Stimulated activated CD8-positive, alpha-beta memory T cell treated with anti-CD3 and anti-CD28 coated beads, Interleukin-7, amount 100 ng/mL, for 48 hours (primary cell): ENCODE results near the gene VKORC1L1.
"Not testable (repeated sequence)": the region's sequence is repeated elsewhere in the genome, so short reads cannot be mapped to it uniquely, and the experiment has no call there.

ENCODE experiments used
- DNase-seq, 2 donors: peaks; one replicate each; pipeline ENCODE4 v3.0.0-alpha.2; 2020; ENCODE audit warnings: low read depth in 1 of 2; ENCODE audit errors: extremely low read depth in 1 of 2

VKORC1L1 gene

DNA sequence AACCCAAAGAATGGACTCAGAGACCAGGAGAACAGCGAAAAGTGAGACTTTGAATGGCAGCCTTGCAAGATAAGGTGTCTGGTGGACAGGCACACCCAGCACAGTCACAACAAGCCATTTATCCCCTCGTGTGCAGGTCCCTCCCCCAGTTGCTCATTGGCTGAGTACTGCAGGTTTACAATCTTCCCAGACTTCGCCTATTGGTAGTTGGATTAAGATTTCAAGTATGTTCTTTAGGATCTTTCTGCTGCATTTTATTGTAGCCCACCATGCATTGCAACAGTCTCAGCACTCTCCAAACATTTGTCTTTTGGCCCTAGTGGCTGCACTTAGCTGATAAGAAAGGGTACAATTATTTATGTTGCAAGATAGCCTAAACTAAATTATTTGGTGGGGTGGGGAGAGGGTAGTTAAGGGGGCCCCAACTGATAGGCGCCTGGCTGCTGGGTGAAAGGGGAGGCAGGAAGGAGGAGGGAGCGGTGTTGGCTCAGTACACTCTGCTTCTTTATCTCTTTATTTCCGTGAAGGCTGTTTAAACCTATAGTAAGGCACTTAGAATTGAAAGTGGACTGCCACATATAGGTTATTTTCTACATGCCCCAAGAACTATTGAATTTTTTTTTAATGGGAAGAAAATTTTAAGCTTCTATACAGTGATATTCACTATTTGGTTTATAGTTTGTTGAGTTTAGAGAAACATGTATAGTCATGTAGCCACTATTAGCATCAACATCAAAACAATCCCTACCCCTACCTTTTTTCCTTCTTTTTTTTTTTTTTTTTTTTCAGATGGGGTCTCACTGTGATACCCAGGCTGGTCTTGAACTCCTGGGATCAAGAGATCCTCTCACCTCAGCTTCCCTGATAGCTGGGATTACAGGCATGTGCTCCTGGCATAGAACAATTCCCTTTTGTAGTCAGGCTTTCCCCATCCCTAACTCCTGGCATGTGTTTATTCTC lies 54.9 kb downstream of the VKORC1L1 start:
- DNase-seq = no peak

DNA sequence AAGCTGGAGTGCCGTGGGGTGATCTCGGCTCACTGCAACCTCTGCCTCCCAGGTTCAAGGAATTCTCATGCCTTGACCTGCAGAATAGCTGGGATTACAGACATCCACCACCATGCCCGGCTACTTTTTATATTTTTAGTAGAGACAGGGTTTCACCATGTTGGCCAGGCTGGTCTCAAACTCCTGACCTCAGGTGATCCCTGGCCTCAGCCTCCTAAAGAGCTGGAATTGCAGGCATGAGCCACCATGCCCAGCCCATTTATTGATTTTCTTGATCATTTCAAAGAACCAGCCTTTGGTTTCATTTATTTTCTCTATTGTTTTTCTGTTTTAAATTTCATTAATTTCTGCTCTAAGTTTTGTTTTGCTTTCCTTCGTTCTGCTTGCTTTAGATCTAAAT lies 58.8 kb downstream of the VKORC1L1 start:
- no peak for DNase-seq

DNA sequence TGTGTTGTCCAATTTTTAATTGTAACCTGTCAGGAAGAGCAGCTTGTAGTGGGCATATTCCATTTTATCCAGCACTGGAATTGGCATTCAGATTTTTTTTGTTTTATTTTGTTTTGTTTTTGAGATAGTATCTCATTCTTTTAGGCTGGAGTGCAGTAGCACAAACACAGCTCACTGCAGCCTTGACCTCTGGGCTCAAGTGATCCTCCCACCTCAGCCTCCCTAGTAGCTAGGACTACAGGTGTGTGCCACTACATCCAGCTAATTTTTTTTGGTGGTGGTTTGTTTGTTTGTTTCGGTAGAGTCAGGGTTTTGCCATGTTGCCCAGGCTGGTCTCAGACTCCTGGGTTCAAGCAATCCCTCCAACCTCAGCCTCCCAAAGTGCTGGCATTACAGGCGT lies 64.4 kb downstream of the VKORC1L1 start:
- no peak for DNase-seq

DNA sequence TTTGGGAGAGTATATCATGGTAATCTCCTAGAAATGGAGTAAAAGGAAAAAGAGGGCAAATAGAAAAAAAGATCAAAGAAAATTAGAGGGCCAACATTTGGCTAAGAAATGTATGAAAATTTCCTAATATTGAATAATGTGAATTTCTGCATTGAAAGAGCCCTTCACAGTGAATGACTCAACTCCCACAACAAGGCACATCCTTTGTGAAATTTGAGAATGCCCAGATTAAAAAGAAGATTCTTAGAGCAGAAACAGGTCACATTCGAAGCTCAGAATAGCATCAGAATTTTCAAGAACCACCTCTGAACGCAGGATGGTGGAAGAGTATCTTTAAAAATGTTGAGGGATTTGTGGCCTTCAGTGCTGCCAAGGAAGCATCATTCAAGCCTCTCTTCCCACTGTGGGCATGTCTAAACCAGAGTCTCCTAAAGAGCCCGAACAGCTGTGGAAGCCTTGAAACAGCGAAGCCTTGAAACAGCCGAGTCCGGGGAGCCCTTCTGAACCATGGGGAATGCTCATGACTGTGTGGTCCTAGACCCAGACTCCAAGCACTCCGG lies 65.5 kb downstream of the VKORC1L1 start:
- DNase-seq = no peak

DNA sequence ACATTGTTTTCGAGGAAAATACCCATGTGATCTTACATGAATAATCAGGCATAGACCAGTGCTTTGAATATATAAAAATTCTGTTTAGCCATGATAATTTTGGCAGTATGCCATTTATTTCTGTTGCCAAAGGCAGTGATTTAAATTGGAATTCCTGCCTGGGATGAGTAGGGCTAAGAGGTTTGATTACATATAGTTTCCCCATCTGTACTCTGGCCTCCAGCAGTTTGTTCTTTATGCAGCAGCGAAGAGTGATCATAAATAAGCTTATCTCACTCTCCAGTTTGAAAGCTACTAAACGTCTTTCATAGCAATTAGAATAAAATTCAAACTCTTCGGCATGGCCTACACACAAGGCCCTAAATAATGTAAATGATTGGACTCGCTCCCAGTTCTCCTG lies 72.9 kb downstream of the VKORC1L1 start:
- DNase-seq = not testable (repeated sequence)

DNA sequence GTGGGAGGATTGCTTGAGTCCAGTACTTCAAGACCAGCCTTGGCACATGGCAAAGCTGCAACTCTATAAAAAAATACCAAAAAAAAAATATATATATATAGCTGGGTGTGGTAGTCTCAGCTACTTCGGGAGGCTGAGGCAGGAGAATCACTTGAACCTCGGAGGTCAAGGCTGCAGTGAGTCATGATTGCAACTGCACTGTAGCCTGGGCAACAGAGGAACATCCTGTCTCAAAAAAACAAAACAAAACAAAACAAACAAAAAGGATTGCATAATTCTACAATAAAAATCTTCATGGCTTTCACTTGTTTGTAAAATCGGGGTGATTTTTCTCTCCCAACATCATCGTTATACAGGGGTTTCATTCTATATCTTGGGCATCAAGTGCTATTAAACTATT lies 74.0 kb downstream of the VKORC1L1 start:
- no peak for DNase-seq

DNA sequence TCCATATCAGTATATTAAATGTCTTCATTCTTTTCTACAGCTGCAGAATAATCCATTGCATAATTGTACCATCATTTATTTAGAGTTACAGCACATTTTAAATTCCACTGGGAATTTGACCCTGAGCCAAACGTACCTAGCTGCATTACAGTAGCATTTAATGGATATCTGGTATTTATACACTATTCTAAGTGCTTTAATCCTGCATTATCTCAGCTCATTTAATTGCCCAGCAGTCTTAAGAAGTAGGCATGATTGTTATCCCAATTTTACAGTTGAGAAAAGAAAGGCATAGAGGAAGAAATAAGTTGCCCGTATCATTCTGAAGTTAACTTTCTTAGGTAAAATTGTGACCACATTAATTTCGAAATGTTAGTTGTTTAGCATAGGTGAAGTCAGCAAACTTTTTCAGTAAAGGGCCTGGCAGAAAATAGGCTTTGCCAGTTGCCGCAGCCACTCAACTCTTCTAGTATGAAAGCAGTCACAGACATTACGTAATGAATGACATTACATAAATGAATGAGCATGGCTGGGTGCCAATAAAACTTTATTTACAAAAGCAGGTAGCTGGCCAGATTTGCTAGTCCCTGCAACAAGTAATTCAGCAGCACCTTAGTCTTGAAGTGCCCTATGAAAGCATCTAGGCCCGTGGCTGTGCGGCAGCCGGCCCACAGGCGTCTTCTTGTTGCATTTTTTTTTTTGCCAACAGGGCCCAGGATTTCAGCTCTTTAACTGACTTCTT lies 79.1 kb downstream of the VKORC1L1 start:
- no peak for DNase-seq

DNA sequence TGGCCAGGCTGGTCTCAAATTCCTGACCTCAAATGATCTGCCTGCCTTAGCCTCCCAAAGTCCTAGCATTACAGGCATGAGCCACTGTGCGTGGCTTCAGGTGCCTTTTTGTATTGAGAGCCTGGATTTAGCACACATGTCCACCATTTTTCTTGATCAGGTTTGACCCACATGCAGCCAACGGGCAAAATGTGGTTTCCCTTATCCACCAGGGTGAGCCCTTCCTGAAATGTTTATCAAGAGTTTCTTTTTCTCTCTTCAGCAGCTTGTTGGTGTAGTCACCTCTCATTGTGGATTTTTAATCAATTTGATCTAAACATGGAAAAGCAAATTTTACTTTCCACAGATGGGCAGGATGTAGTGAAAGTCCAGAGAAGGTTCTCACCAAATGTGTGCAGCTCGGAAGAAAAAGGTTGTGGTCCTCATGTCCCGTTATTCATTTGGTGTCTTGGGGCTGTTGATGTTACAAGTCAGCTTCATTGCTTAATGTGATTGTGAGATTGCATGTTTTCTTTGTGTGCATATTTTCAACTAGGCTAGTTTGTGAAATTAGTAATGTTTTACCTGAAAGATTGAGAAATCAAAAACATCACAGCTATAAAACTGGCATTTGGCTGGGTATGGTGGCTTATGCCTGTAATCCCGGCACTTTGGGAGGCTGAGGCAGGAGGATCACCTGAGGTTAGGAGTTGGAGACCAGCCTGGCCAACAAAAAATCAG lies 80.3 kb downstream of the VKORC1L1 start:
- no peak for DNase-seq

DNA sequence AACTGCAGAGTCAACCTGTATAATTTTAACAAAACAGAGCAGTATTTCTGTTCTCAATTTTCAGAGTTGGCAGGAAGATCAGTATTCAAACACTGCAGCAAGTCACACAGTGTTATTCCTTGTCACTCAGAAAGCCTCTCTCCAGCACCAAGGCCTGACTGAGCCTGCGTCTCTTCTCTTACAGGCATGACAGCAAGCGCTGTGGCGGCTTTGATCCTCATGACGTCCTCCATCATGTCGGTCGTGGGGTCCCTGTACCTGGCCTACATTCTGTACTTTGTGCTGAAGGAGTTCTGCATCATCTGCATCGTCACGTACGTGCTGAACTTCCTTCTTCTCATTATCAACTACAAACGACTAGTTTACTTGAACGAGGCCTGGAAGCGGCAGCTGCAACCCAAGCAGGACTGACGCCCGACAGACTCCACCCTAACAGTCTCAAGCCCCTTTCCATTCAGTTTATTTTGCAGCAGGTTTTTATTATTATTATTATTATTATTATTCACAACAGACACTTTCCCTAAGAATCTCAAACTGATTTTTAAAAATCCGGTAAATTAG lies 81.1 kb downstream of the VKORC1L1 start:
- DNase-seq = no peak

DNA sequence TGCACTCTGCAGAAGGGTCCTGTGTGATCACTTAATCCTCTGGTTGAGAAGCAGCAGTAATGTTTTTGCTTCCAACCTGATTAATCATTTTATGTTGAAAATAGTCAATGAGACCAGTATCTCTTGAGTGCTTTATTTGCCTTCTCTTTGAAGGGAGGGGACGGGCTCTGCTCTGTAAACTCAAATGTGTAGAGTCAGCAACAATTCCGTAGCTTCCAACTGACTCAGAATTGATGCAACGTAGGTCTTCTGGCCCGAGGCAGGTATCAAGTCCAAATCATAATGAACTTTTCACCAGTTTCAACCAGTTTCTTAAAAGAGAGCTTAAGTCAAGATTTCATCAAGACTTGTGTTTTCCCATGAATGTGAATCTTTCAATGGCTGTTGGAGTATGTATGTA lies 82.8 kb downstream of the VKORC1L1 start:
- no peak for DNase-seq

DNA sequence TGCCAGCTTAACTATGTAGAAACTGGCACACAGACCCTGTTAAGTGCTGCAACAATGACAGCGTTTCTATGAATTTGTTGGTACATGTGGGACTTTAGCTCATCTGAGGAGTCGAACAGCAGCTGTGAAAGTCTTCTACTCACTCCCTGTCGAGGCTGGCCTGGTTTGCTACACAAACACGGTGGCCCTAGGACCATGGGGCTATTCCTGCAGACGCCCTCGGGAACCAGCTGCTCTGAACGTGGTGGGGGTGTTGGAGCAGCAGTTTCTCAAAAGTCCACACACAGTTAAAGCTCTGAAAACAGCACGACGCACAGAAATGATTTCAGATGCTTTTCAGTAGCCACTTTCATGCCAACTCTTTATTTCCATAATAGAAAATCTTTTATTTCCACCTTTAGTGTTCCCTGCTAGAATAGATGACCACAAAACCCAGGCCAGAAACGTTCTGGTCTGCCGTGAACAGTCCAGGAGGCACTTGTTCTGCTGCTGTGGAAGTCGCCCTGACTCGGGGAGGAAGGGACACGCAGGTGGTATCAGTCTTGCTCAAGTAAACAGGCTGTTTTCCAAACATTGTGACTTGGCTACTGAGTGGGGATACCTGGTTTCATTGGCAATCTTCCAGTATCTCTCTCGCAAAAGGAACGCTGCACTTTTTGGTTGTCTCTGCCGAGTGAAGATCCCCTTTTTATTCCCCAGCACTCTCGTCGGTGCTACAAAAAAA lies 87.6 kb downstream of the VKORC1L1 start:
- DNase-seq = no peak

DNA sequence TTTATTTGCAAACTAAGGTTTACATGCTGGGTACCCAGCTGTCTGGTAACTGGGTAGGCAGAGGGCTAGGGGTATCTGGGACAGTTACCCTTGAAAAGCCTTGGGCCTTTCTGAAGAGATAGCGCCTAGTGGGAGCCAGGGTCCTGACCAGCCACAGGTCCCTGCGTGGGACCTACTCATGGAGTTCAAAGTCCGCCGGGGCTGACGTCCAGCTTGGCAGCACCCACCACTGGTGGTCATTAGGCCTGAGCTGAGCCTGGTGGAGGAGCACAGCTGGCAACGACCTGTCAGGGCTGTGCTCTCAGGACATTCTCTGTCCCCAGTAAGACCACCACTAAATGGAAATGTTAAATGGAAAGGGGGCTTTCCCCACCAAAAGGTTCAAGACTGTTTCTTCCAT lies 89.2 kb downstream of the VKORC1L1 start:
- no peak for DNase-seq

DNA sequence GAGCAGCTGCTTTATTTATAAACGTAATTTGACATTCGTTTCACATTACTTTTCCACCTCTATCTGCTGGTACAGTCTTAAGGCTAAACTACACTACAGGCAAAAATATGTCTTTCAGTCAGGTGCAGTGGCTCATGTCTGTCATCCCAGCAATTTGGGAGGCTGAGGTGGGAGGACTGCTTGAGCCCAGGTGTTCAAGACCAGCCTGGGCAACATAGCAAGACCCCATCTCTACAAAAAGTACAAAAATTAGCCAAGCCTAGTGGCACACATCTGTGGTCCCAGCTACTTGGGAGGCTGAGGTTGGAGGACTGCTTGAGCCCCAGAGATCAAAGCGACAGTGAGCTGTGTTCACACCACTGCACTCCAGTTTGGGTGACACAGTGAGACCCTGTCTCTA lies 91.8 kb downstream of the VKORC1L1 start:
- not testable (repeated sequence) for DNase-seq

DNA sequence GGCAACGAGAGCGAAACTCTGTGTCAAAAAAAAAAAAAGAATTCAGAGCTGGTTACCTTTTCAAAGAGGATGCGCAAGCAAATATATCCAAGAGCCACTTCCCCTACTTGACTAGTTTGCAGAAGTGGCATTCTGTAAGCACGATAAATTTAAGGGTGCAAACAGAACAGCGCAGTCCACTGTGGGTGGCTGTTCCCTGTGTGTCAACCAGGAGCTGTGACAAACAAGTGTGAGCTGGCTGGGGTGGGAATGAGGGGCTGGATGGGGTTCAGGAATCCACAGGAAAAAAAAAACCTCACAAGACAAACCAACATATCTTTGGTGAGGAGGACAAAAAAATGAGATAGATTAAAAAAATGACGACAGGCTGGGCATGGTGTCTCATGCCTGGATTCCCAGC lies 93.3 kb downstream of the VKORC1L1 start:
- no peak for DNase-seq

DNA sequence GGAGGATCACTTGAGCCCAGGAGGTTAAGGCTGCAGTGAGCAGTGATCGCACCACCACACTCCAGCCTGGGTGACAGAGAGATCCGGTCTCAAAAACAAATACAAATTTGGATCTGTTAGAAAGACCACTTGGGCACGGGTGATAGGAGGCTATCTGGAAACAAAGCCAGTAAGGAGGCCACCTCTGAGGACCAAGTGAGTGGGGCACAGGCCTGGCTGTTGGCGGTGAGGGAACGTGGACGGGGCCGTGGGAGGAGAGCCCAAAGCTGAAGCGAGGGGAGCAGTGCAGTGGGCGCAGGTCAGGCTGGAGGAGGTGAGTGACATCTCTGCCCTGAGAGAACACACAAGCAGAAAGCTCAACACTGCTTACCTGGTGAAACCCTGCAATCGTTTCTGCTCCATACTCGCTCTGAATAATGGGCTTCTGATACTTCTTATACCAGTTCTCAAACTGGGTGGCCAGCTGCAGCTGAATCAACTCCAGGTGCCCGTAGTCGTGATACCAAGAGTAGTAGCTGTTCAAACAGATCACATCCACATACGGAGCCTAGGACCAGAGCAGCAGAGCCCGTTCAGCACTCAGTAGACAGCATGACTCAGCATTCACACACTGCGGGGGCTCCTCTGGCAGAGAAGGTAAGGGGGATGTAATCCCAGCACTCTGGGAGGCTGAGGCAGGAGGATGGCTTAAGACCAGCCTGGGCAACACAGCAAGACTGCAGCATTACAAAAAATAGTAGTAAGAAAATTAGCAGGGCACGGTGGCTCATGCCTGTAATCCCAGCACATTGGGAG lies 94.7 kb downstream of the VKORC1L1 start:
- DNase-seq = no peak

DNA sequence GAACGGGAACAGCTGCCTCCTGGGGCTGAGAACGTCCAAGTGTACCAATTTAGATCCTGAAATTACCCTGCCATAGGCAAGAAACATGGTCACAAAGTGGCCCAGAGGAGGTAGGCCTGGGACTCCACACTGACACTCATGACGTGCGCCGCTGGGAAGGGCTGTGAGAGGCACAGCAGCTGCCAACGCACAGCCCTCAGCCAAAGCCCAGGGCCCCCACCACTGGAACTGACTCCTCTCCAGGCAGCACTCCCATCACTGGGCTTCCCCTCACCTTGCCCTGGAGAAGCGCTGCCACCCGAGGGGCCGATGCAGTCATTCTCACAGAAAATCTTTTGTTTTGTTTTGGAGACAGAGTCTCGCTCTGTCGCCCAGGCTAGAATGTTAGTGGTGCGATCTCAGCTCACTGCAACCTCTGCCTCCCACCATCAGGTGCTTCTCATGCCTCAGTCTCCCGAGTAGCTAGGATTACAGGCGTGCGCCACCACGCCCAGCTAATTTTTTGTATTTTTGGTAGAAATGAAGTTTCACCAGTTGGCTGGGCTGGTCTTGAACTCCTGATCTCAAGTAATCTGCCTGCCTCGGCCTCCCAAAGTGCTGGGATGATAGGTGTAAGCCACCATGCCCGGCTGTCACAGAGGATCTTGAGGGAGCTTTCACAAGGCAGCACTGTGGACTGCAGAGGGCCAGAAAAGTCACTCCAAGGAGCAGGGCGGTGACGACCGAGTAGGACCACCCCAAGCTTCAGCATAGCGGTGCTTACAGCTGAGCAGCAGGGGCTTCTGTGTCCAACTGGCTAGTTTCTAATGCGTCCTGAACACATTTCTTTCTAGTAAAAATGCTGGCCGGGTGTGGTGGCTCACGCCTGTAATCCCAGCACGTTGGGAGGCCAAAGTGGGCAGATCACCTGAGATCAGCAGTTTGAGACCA lies 95.6 kb downstream of the VKORC1L1 start:
- DNase-seq = no peak

DNA sequence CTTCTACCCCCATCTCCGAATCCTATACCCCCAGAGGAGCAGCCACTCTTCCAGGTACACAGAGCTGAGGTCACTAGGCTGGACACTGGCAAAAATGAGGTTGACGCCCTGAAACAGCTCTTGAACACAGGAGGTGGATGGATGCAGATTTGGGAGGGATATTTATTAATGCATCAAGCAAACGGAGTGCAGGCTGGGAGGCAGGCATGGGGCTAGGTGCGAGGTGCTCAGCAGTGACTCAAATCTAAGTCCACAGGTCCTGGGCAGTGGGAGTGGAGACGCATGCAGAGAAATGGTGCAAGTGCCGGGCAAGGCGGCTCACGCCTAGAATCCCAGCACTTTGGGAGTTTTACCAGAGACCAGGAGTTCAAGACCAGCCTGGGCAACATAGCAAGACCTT lies 98.1 kb downstream of the VKORC1L1 start:
- no peak for DNase-seq

DNA sequence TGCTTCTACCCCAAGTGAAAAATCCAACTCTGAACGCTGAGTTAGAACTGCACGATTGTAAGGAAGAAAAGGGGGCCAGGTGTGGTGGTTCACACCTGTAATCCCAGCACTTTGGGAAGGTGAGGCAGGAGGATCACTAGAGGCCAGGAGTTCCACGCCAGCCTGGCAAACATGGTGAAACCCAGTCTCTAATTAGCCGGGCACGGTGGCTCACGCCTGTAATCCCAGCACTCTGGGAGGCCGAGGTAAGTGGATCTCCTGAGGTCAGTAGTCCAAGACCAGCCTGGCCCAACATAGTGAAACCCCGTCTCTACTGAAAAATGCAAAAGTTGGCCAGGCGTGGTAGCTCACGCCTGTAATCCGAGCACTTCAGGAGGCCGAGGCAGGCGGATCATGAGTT lies 100.1 kb downstream of the VKORC1L1 start:
- no peak for DNase-seq
